ENCODE data around the gene SOX6. TPM values are rescaled to one million over a fixed set of nuclear protein-coding genes. Genes with fewer than 3 reads are reported as not detected.

Gene SOX6
- polyA plus RNA-seq, 1 donor (not counting 4 experiments of a cell fraction or from before 2014, with no cell fraction given), result 6.0 TPM

- H3K4me2 ChIP-seq (ENCODE audit: control insufficient read depth, extremely low read depth, insufficient read depth, low read depth, low read length), result no peak overlapping the region
- no peaks in the 10 kb centered on the region for H3K27me3 ChIP-seq (ENCODE audit: control insufficient read depth, extremely low read depth, insufficient read depth, low read length)
- H3K4me3 ChIP-seq (ENCODE audit: control insufficient read depth in 2 of 3, extremely low read depth in 1 of 3, insufficient read depth in 2 of 3, low read depth in 1 of 3, low read length in 3 of 3), result no peak overlapping the region
- H3K9me3 ChIP-seq (ENCODE audit: control insufficient read depth, low read depth, low read length), result no peaks in the 10 kb centered on the region
- H3K9ac ChIP-seq (ENCODE audit: control insufficient read depth, extremely low read depth, insufficient read depth, low read length), result no peak overlapping the region
- no peak for TF ChIP-seq EZH2 (IDR thresholded peaks at IDR 0.05; ENCODE audit: low read length)
- H3K36me3 ChIP-seq (ENCODE audit: control insufficient read depth in 2 of 2, extremely low read depth in 1 of 2, insufficient read depth in 2 of 2, low read length in 2 of 2), result no peaks in the 10 kb centered on the region
- FAIRE-seq, result no peak
- H4K20me1 ChIP-seq (ENCODE audit: control insufficient read depth, extremely low read depth, insufficient read depth, low read length), result no peaks in the 10 kb centered on the region
- no peaks in the 10 kb centered on the region for H3K79me2 ChIP-seq (ENCODE audit: control insufficient read depth, insufficient read depth, low read length)
- DNase-seq (ENCODE audit: low read depth, low spot score), result no peak
- no peaks in the 10 kb centered on the region for H3K9me1 ChIP-seq (ENCODE audit: control insufficient read depth, extremely low read depth, insufficient read depth, low read length)
- dilution Hi-C loops (cut with MboI; ENCODE audit: extremely low pct_ligation_motif_present, low sequenced_read_pairs), result no loop called here
- no peaks in the 10 kb centered on the region for H3K4me1 ChIP-seq (ENCODE audit: control insufficient read depth, extremely low read depth, insufficient read depth, low read length)
- no peak overlapping the region for H3K27ac ChIP-seq (ENCODE audit: control insufficient read depth, insufficient read depth, low read length)
- H2AFZ ChIP-seq (ENCODE audit: control insufficient read depth, low read length), result no peak overlapping the region
Measured at GRCh38 chr11:16052750-16053149, 303.6 kb downstream of the SOX6 start.

GRCh38 chr11:16049611-16050010 is 306.7 kb downstream of the SOX6 start:
- no peaks in the 10 kb centered on the region for H4K20me1 ChIP-seq (ENCODE audit: control insufficient read depth, extremely low read depth, insufficient read depth, low read length)
- DNase-seq (ENCODE audit: low read depth, low spot score) (no peak), FAIRE-seq (no peak)
- TF ChIP-seq CTCF (optimal IDR thresholded peaks at IDR 0.05 in 1 of 3, IDR thresholded peaks at IDR 0.05 in 1 of 3, conservative IDR thresholded peaks at IDR 0.05 in 1 of 3; ENCODE audit: extremely low read depth in 1 of 3, insufficient read depth in 2 of 3, low read length in 3 of 3) (no peak), EZH2 (IDR thresholded peaks at IDR 0.05; ENCODE audit: low read length) (no peak)
- dilution Hi-C loops (cut with MboI; ENCODE audit: extremely low pct_ligation_motif_present, low sequenced_read_pairs), result no loop called here
- H3K4me2 ChIP-seq (ENCODE audit: control insufficient read depth, extremely low read depth, insufficient read depth, low read depth, low read length), result no peak overlapping the region
- no peak overlapping the region for H3K4me3 ChIP-seq (ENCODE audit: control insufficient read depth in 2 of 3, extremely low read depth in 1 of 3, insufficient read depth in 2 of 3, low read depth in 1 of 3, low read length in 3 of 3)
- H3K27me3 ChIP-seq (ENCODE audit: control insufficient read depth, extremely low read depth, insufficient read depth, low read length), result no peaks in the 10 kb centered on the region
- no peaks in the 10 kb centered on the region for H3K79me2 ChIP-seq (ENCODE audit: control insufficient read depth, insufficient read depth, low read length)
- H2AFZ ChIP-seq (ENCODE audit: control insufficient read depth, low read length), result no peak overlapping the region
- H3K36me3 ChIP-seq (ENCODE audit: control insufficient read depth in 2 of 2, extremely low read depth in 1 of 2, insufficient read depth in 2 of 2, low read length in 2 of 2), result peaks cover 0 to 3% of the 10 kb centered on the region in 2 experiments
- H3K27ac ChIP-seq (ENCODE audit: control insufficient read depth, insufficient read depth, low read length), result no peak overlapping the region
- no peaks in the 10 kb centered on the region for H3K9me3 ChIP-seq (ENCODE audit: control insufficient read depth, low read depth, low read length)
- H3K9ac ChIP-seq (ENCODE audit: control insufficient read depth, extremely low read depth, insufficient read depth, low read length), result no peak overlapping the region
- H3K4me1 ChIP-seq (ENCODE audit: control insufficient read depth, extremely low read depth, insufficient read depth, low read length), result no peaks in the 10 kb centered on the region
- no peaks in the 10 kb centered on the region for H3K9me1 ChIP-seq (ENCODE audit: control insufficient read depth, extremely low read depth, insufficient read depth, low read length)

GRCh38 chr11:16047073-16047472 is 309.3 kb downstream of the SOX6 start:
- TF ChIP-seq EZH2 (IDR thresholded peaks at IDR 0.05; ENCODE audit: low read length), result no peak
- no peak for TF ChIP-seq CTCF (optimal IDR thresholded peaks at IDR 0.05 in 1 of 3, IDR thresholded peaks at IDR 0.05 in 1 of 3, conservative IDR thresholded peaks at IDR 0.05 in 1 of 3; ENCODE audit: extremely low read depth in 1 of 3, insufficient read depth in 2 of 3, low read length in 3 of 3)
- no peak for DNase-seq (ENCODE audit: low read depth, low spot score)
- Histone ChIP-seq H3K27me3 (ENCODE audit: control insufficient read depth, extremely low read depth, insufficient read depth, low read length) (no peaks in the 10 kb centered on the region), H3K79me2 (ENCODE audit: control insufficient read depth, insufficient read depth, low read length) (no peaks in the 10 kb centered on the region), H3K9ac (ENCODE audit: control insufficient read depth, extremely low read depth, insufficient read depth, low read length) (no peak overlapping the region), H3K36me3 (ENCODE audit: control insufficient read depth in 2 of 2, extremely low read depth in 1 of 2, insufficient read depth in 2 of 2, low read length in 2 of 2) (peaks cover 0 to 3% of the 10 kb centered on the region in 2 experiments), H4K20me1 (ENCODE audit: control insufficient read depth, extremely low read depth, insufficient read depth, low read length) (no peaks in the 10 kb centered on the region), H3K4me3 (ENCODE audit: control insufficient read depth in 2 of 3, extremely low read depth in 1 of 3, insufficient read depth in 2 of 3, low read depth in 1 of 3, low read length in 3 of 3) (no peak overlapping the region), H3K9me3 (ENCODE audit: control insufficient read depth, low read depth, low read length) (no peaks in the 10 kb centered on the region), H3K4me1 (ENCODE audit: control insufficient read depth, extremely low read depth, insufficient read depth, low read length) (no peaks in the 10 kb centered on the region), H3K4me2 (ENCODE audit: control insufficient read depth, extremely low read depth, insufficient read depth, low read depth, low read length) (no peak overlapping the region), H3K27ac (ENCODE audit: control insufficient read depth, insufficient read depth, low read length) (no peak overlapping the region), H2AFZ (ENCODE audit: control insufficient read depth, low read length) (no peak overlapping the region), H3K9me1 (ENCODE audit: control insufficient read depth, extremely low read depth, insufficient read depth, low read length) (no peaks in the 10 kb centered on the region)
- dilution Hi-C loops (cut with MboI; ENCODE audit: extremely low pct_ligation_motif_present, low sequenced_read_pairs), result no loop called here
- no peak for FAIRE-seq

Measured in keratinocyte (primary cell).